CD4-positive, alpha-beta T cell (primary cell): Measurements from ENCODE around the gene FAM170B. TPM values are rescaled to one million over a fixed set of nuclear protein-coding genes. Genes with fewer than 3 reads are reported as not detected.

Experiments used
- ATAC-seq: fragments of 200-7000 bp; cut with Tn5 transposase; one replicate; pipeline ENCODE4 v1.10.0; 2022; ENCODE audit warnings: mild to moderate bottlenecking; ENCODE audit not compliant: poor library complexity
- CTCF ChIA-PET: fragments of 350-600 bp; sonication (Branson Sonifier 250); formaldehyde crosslinking; loops from one replicate; lab custom pipeline; 2021; ENCODE audit warnings: antibody characterized with exemption, inconsistent platforms; lab: Charles Lee
- POLR2A ChIA-PET: fragments of 350-600 bp; sonication (Branson Sonifier 250); formaldehyde crosslinking; loops from one replicate; lab custom pipeline; 2021; ENCODE audit warnings: antibody characterized with exemption, inconsistent platforms; lab: Charles Lee
- DNase-seq, 14 experiments: peaks; one replicate each; pipeline ENCODE4 v3.0.0-alpha.2; 2013 to 2020; ENCODE audit warnings: mixed read lengths in 2 of 14
- H3K27ac ChIP-seq, 2 donors: one replicate each; pipeline versions ENCODE4 v1.5.1 to v1.7.0; 2013; ENCODE audit warnings: low read length in 2 of 2, low read depth in 1 of 2, mild to moderate bottlenecking in 1 of 2
- H3K27me3 ChIP-seq, 2 experiments: 1 replicate in 1 of 2; 2 replicates in 1 of 2; pipeline versions ENCODE4 v1.6.1 to v1.7.0; 2013; ENCODE audit warnings: low read length in 2 of 2, control low read depth in 1 of 2, mild to moderate bottlenecking in 1 of 2, moderate library complexity in 1 of 2; ENCODE audit not compliant: insufficient read depth in 2 of 2, control insufficient read depth in 1 of 2
- H3K36me3 ChIP-seq: one replicate; pipeline ENCODE4 v1.6.1; 2013; ENCODE audit warnings: low read length, control low read depth; ENCODE audit not compliant: insufficient read depth
- H3K4me1 ChIP-seq: one replicate; pipeline ENCODE4 v1.6.1; 2013; ENCODE audit warnings: low read length, control low read depth; ENCODE audit not compliant: insufficient read depth
- H3K4me3 ChIP-seq: one replicate; pipeline ENCODE4 v1.5.1; 2013; ENCODE audit warnings: mild to moderate bottlenecking, low read length, moderate library complexity
- H3K9me3 ChIP-seq, 2 experiments: 1 replicate in 1 of 2; 2 replicates in 1 of 2; pipeline versions ENCODE4 v1.6.1 to v1.7.0; 2013; ENCODE audit warnings: low read length in 2 of 2, mild to moderate bottlenecking in 2 of 2, control low read depth in 1 of 2, moderate library complexity in 1 of 2; ENCODE audit not compliant: control insufficient read depth in 1 of 2, insufficient read depth in 1 of 2
- H3K27ac Mint-ChIP-seq: one replicate; pipeline ENCODE4 v1.8.0; 2020; ENCODE audit warnings: mixed read lengths
- H3K27me3 Mint-ChIP-seq: one replicate; pipeline ENCODE4 v1.8.0; 2021; ENCODE audit warnings: mixed read lengths
- H3K36me3 Mint-ChIP-seq: one replicate; pipeline ENCODE4 v1.8.0; 2021; ENCODE audit warnings: low read depth, mixed read lengths
- H3K4me1 Mint-ChIP-seq: one replicate; pipeline ENCODE4 v1.8.0; 2021; ENCODE audit warnings: low read depth, mixed read lengths
- H3K4me3 Mint-ChIP-seq: one replicate; pipeline ENCODE4 v1.8.0; 2020; ENCODE audit warnings: mild to moderate bottlenecking, mixed read lengths
- H3K9me3 Mint-ChIP-seq: one replicate; pipeline ENCODE4 v1.8.0; 2020; ENCODE audit warnings: mixed read lengths
- CTCF ChIP-seq: fragments of 200-600 bp; IDR thresholded peaks from one replicate; pipeline ENCODE4 v1.8.0; 2022; ENCODE audit warnings: antibody characterized with exemption, mild to moderate bottlenecking
- intact Hi-C, 2 experiments: fragments of 100-400 bp; cut with DNase I in 1 of 2; cut with micrococcal nuclease in 1 of 2; formaldehyde crosslinking; loops; one replicate each; pipeline versions ENCODE4 v1.15.1 to v1.9.0; 2023 to 2025; cut with DNase I, micrococcal nuclease
- total RNA-seq, 174 experiments: library from RNA in 2 of 174; stranded (reverse) in 2 of 174; gene quantifications; one replicate each; pipeline ENCODE4 v1.2.3 and lab custom pipeline; 2021 to 2026

Gene FAM170B
- total RNA-seq, 2 experiments from 2014 or later, result not detected

GRCh38 chr10:49168171-49168540, 34.3 kb upstream of the FAM170B start:
- CTCF ChIA-PET, result no interaction called here
- intact Hi-C loops, result loop anchor here in 1 of 2 experiments (10.0 kb wide), 2 partner anchors 183 to 803 kb away; no protein-coding TSS in a partner anchor
- no peak overlapping the region for H3K27ac Mint-ChIP-seq

GRCh38 chr10:49167425-49168170, 33.8 kb upstream of the FAM170B start:
- Histone ChIP-seq H3K27ac (no peak overlapping the region), H3K27me3 (no peaks in the 10 kb centered on the region), H3K9me3 (no peaks in the 10 kb centered on the region), H3K36me3 (no peaks in the 10 kb centered on the region), H3K4me1 (peaks cover 2% of the 10 kb centered on the region), H3K4me3 (no peak overlapping the region)
- ATAC-seq (no peak), DNase-seq (no peak)
- Mint-ChIP-seq H3K27ac (no peak overlapping the region), H3K27me3 (no peaks in the 10 kb centered on the region), H3K4me3 (no peak overlapping the region), H3K36me3 (no peaks in the 10 kb centered on the region), H3K9me3 (no peaks in the 10 kb centered on the region), H3K4me1 (peaks cover 7% of the 10 kb centered on the region)
- TF ChIP-seq CTCF, result no peak
- CTCF ChIA-PET, result no interaction called here
- POLR2A ChIA-PET, result no interaction called here
- intact Hi-C loops, result loop anchor here in 1 of 2 experiments (10.0 kb wide), 2 partner anchors 183 to 803 kb away; no protein-coding TSS in a partner anchor

More at GRCh38 chr10:49168171-49168540, 34.3 kb upstream of the FAM170B start:
- POLR2A ChIA-PET, result no interaction called here
- ATAC-seq (no peak), DNase-seq (no peak)
- H3K4me1 ChIP-seq, result peaks cover 2% of the 10 kb centered on the region
- H3K36me3 Mint-ChIP-seq, result no peaks in the 10 kb centered on the region
- no peak overlapping the region for H3K4me3 Mint-ChIP-seq
- H3K9me3 ChIP-seq, result no peaks in the 10 kb centered on the region
- peaks cover 7% of the 10 kb centered on the region for H3K4me1 Mint-ChIP-seq
- no peaks in the 10 kb centered on the region for H3K27me3 ChIP-seq
- H3K27me3 Mint-ChIP-seq, result no peaks in the 10 kb centered on the region
- H3K36me3 ChIP-seq, result no peaks in the 10 kb centered on the region
- no peak overlapping the region for H3K27ac ChIP-seq
- no peak overlapping the region for H3K4me3 ChIP-seq
- no peaks in the 10 kb centered on the region for H3K9me3 Mint-ChIP-seq
- TF ChIP-seq CTCF, result no peak

GRCh38 chr10:49166484-49167400, 32.9 kb upstream of the FAM170B start:
- Mint-ChIP-seq H3K4me1 (peaks cover 7% of the 10 kb centered on the region), H3K27me3 (no peaks in the 10 kb centered on the region), H3K4me3 (no peak overlapping the region), H3K36me3 (no peaks in the 10 kb centered on the region), H3K27ac (no peak overlapping the region), H3K9me3 (no peaks in the 10 kb centered on the region)
- ChIA-PET CTCF (no interaction called here), POLR2A (no interaction called here)
- no peaks in the 10 kb centered on the region for H3K27me3 ChIP-seq
- intact Hi-C loops, result loop anchor here in 1 of 2 experiments (10.0 kb wide), 2 partner anchors 182 to 802 kb away; no protein-coding TSS in a partner anchor
- H3K27ac ChIP-seq, result no peak overlapping the region
- peaks cover 2% of the 10 kb centered on the region for H3K4me1 ChIP-seq
- H3K36me3 ChIP-seq, result no peaks in the 10 kb centered on the region
- no peak for TF ChIP-seq CTCF
- ATAC-seq, result no peak
- H3K4me3 ChIP-seq, result no peak overlapping the region
- H3K9me3 ChIP-seq, result no peaks in the 10 kb centered on the region
- no peak for DNase-seq
